LNCaP clone FGC (cell line): ENCODE measurements around the gene GALNT10.

Experiments used
- DNase-seq: peaks from one replicate; pipeline ENCODE4 v3.0.0-alpha.2; 2011; ENCODE audit warnings: low read depth
- H3K4me3 ChIP-seq: 2 replicates; pipeline ENCODE4 v1.5.1; 2011; ENCODE audit warnings: mild to moderate bottlenecking, low read depth, low read length, control low read depth
- CTCF ChIP-seq: IDR thresholded peaks from 2 replicates; pipeline ENCODE4 v1.5.1; 2012; ENCODE audit warnings: mild to moderate bottlenecking; ENCODE audit not compliant: control insufficient read depth, insufficient read depth; ENCODE audit errors: extremely low read depth

The GALNT10 gene

GRCh38 chr5:154316223-154316935 is 125.8 kb downstream of the GALNT10 start:
- DNase-seq, result no peak
- no peak for TF ChIP-seq CTCF
- no peak overlapping the region for H3K4me3 ChIP-seq

GRCh38 chr5:154317916-154318315 is 127.4 kb downstream of the GALNT10 start:
- TF ChIP-seq CTCF, result no peak
- DNase-seq, result no peak
- no peak overlapping the region for H3K4me3 ChIP-seq

DNA sequence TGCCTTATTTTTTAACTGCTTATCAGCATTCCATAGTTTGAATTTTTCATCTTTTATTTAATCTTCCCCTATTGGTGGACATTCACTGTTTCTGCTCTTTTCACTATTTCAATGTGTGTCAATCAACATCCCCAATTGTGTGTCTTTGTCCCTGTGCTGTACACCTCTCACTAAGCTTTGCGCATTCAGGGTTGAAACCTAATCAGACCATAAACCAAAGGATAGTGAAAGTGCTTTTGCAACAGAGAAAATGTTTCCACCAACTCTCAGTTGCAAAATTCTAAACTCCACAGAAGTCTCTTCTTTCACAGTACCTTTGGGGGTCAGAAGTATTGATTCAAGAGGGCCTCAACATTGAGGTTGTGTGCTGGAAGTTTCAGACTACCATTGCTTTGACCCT is 128.2 kb downstream of the GALNT10 start:
- DNase-seq, result no peak
- TF ChIP-seq CTCF, result no peak
- no peak overlapping the region for H3K4me3 ChIP-seq

GRCh38 chr5:154319736-154320135 is 129.2 kb downstream of the GALNT10 start:
- DNase-seq, result no peak
- TF ChIP-seq CTCF, result no peak
- H3K4me3 ChIP-seq, result no peak overlapping the region

DNA sequence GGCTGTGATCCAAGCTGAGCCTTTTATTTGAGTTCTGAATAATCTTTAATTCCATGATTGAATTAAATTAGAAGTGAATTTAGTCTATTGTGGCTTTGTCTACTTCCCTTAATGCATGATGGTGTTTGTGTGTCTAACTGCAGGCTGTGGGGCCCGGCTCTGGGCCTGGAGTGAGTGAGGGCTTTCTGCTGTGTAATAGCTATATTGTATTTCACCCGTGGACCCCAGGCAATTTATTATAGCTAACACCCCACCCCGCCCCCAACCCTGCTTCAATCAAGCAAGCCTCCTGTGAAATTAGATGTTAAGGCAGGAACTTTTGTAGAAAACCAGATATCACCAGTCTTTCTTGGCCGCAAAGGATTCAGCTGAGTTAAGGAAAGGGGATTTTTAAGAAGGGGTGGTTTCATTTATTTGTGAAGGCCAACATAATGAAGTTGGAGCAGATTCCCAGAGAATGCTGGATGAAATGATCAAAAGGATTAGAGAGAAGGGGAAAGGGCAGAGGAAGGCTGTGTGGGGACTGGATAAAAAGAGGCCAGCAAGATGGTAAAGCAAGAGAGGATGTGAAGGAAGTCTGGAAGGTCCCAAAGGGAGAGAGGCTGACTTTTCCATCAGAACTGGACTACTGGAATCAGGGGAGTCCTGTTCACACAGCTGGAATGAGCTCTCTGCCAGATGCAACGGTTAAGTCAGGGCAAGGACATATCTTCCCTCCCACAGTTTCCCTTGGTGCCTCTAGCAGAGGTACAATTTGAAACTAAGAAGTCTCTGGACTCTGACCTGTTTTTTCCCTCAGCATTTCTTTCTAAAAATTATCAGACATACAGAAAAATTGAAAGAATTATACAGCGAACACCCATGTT is 129.9 kb downstream of the GALNT10 start:
- DNase-seq, result no peak
- no peak overlapping the region for H3K4me3 ChIP-seq
- no peak for TF ChIP-seq CTCF

DNA sequence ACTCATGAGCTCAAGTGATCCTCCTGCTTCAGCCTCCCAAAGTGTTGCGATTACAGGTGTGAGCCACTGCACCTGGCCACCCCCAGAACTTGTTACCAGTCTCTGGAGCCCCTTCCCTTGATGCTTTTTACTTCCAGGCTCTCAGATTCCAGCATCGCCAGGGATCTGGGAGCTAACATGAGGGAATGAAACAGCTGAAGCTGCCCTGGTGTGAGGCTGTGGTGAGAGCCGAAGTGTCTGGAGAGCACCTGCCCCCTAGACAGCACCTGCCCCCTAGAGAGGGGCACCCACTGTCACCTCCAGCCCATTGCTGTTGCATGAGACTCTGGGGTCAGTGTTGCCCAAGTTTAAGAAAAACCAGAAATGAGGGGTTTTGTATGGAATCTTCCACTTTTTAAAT is 131.0 kb downstream of the GALNT10 start:
- no peak for DNase-seq
- no peak overlapping the region for H3K4me3 ChIP-seq
- no peak for TF ChIP-seq CTCF
